Measurements from ENCODE around the gene CHRNA3.
A peak's percentile ranks its signal among the peaks of the same experiment; 100 is the strongest.

CHRNA3 gene

GRCh38 chr15:78645009-78645408, 24.2 kb upstream of the CHRNA3 start:
- TF ChIP-seq CTCF (IDR thresholded peaks at IDR 0.05; ENCODE audit: control insufficient read depth, extremely low read depth, insufficient read depth) = no peak
- DNase-seq (ENCODE audit: low read depth) = no peak
- H3K4me3 ChIP-seq (ENCODE audit: low read depth, low read length) = no peak overlapping the region

GRCh38 chr15:78642331-78642730, 21.5 kb upstream of the CHRNA3 start:
- DNase-seq (ENCODE audit: low read depth) = no peak
- TF ChIP-seq CTCF (IDR thresholded peaks at IDR 0.05; ENCODE audit: control insufficient read depth, extremely low read depth, insufficient read depth) = no peak

GRCh38 chr15:78641749-78642275, 21.0 kb upstream of the CHRNA3 start:
- no peak overlapping the region for H3K4me3 ChIP-seq (ENCODE audit: low read depth, low read length)
- TF ChIP-seq CTCF (IDR thresholded peaks at IDR 0.05; ENCODE audit: control insufficient read depth, extremely low read depth, insufficient read depth) = no peak
- DNase-seq (ENCODE audit: low read depth) = no peak

More at GRCh38 chr15:78642331-78642730, 21.5 kb upstream of the CHRNA3 start:
- no peak overlapping the region for H3K4me3 ChIP-seq (ENCODE audit: low read depth, low read length)

GRCh38 chr15:78641102-78641748, 20.4 kb upstream of the CHRNA3 start, which contains the start of gene CHRNB4:
TSS of gene CHRNB4 (minus strand) at chr15:78641210. CDS start at chr15:78641133, 77 bp downstream.
- H3K4me3 ChIP-seq (ENCODE audit: low read depth, low read length) = no peak within 1 kb of the TSS
- DNase-seq (ENCODE audit: low read depth) = no peak
- no peak for TF ChIP-seq CTCF (IDR thresholded peaks at IDR 0.05; ENCODE audit: control insufficient read depth, extremely low read depth, insufficient read depth)

GRCh38 chr15:78640527-78641101, 19.8 kb upstream of the CHRNA3 start:
- no peak overlapping the region for H3K4me3 ChIP-seq (ENCODE audit: low read depth, low read length)
- TF ChIP-seq CTCF (IDR thresholded peaks at IDR 0.05; ENCODE audit: control insufficient read depth, extremely low read depth, insufficient read depth) = no peak
- DNase-seq (ENCODE audit: low read depth) = no peak

- H3K4me3 ChIP-seq (ENCODE audit: low read depth, low read length) = no peak overlapping the region
- DNase-seq (ENCODE audit: low read depth) = no peak
Measured at GRCh38 chr15:78638658-78639314, 18.0 kb upstream of the CHRNA3 start.

More at GRCh38 chr15:78638658-78639314, 18.0 kb upstream of the CHRNA3 start:
- peak; percentile 66 for TF ChIP-seq CTCF (IDR thresholded peaks at IDR 0.05; ENCODE audit: control insufficient read depth, extremely low read depth, insufficient read depth)

All from LNCaP clone FGC (cell line).